SK-N-MC (cell line): ENCODE measurements around the gene SPN.
"Not testable (repeated sequence)": the region's sequence is repeated elsewhere in the genome, so short reads cannot be mapped to it uniquely, and the experiment has no call there.

Experiments
- EZH2 ChIP-seq: fragments of 200-600 bp; sonication (generic); IDR thresholded peaks from one replicate; pipeline ENCODE4 v1.6.1; 2017; ENCODE audit warnings: antibody characterized with exemption
- FOXP2 ChIP-seq: optimal IDR thresholded peaks from 2 replicates; pipeline ENCODE3; 2011; ENCODE audit warnings: mild to moderate bottlenecking, moderate library complexity; ENCODE audit not compliant: insufficient read depth; ENCODE audit errors: extremely low read length, control extremely low read depth
- POLR2AphosphoS5 ChIP-seq: IDR thresholded peaks from 2 replicates; pipeline ENCODE4 v1.6.1; 2012; ENCODE audit warnings: mild to moderate bottlenecking, low read depth, low read length, borderline replicate concordance

- not testable (repeated sequence) for TF ChIP-seq FOXP2, EZH2, POLR2AphosphoS5
These were observed 48.2 kb upstream of the SPN start for GRCh38 chr16:29614691-29615314.
